DOHH2 (cell line): ENCODE measurements around the gene MTMR11.

Experiments
- H3F3A ChIP-seq: fragments of 200-600 bp; sonication (generic), shearing (Covaris generic); 2 replicates; pipeline ENCODE4 v1.6.0; 2016; ENCODE audit warnings: antibody characterized with exemption, mild to moderate bottlenecking; ENCODE audit not compliant: control insufficient read depth, insufficient read depth
- H3K27ac ChIP-seq: fragments of 200-600 bp; sonication (generic); 2 replicates; pipeline ENCODE4 v1.5.1; 2014; ENCODE audit warnings: low read depth, mild to moderate bottlenecking, low read length, moderate library complexity
- H3K27me3 ChIP-seq: fragments of 200-600 bp; sonication (generic); 2 replicates; pipeline ENCODE4 v1.6.1; 2014; ENCODE audit warnings: mild to moderate bottlenecking, low read length, mixed read lengths; ENCODE audit not compliant: control insufficient read depth
- H3K36me3 ChIP-seq: fragments of 200-600 bp; sonication (generic); 2 replicates; pipeline ENCODE4 v1.6.1; 2014; ENCODE audit warnings: mild to moderate bottlenecking, low read length, moderate library complexity, mixed read lengths; ENCODE audit not compliant: control insufficient read depth
- H3K4me1 ChIP-seq: fragments of 200-600 bp; sonication (generic); 2 replicates; pipeline ENCODE4 v1.6.1; 2014; ENCODE audit warnings: mild to moderate bottlenecking, low read length, mixed read lengths; ENCODE audit not compliant: control insufficient read depth
- H3K4me2 ChIP-seq: fragments of 200-600 bp; sonication (generic); 2 replicates; pipeline ENCODE4 v1.6.0; 2014; ENCODE audit warnings: mild to moderate bottlenecking, low read length, moderate library complexity
- H3K4me3 ChIP-seq: fragments of 200-600 bp; sonication (generic); 2 replicates; pipeline ENCODE4 v1.5.1; 2014; ENCODE audit warnings: mild to moderate bottlenecking, low read length, mixed read lengths
- H3K79me2 ChIP-seq: fragments of 200-600 bp; sonication (generic); 2 replicates; pipeline ENCODE4 v1.6.1; 2014; ENCODE audit warnings: mild to moderate bottlenecking, low read length, mixed read lengths; ENCODE audit not compliant: control insufficient read depth
- H3K9me2 ChIP-seq: fragments of 200-600 bp; sonication (generic); replicated peaks from 2 replicates; pipeline ENCODE4 v1.6.1; 2014; ENCODE audit warnings: mild to moderate bottlenecking, low read length, mixed read lengths; ENCODE audit not compliant: control insufficient read depth
- H3K9me3 ChIP-seq: fragments of 200-600 bp; sonication (generic); 2 replicates; pipeline ENCODE4 v1.6.1; 2014; ENCODE audit warnings: antibody characterized with exemption, low read length, mixed read lengths; ENCODE audit not compliant: control insufficient read depth, insufficient read depth
- H4K20me1 ChIP-seq: fragments of 200-600 bp; sonication (generic); 2 replicates; pipeline ENCODE4 v1.6.0; 2014; ENCODE audit warnings: low read depth, mild to moderate bottlenecking, antibody characterized with exemption, low read length, moderate library complexity; ENCODE audit not compliant: control insufficient read depth, insufficient read depth
- EZH2phosphoT487 ChIP-seq: fragments of 200-600 bp; sonication (generic); IDR thresholded peaks from 2 replicates; pipeline ENCODE4 v1.6.1; 2017; ENCODE audit warnings: borderline replicate concordance, mild to moderate bottlenecking, antibody characterized with exemption, low read length, moderate library complexity, mixed read lengths
- TF ChIP-seq, protein P1 (sequence below): fragments of 200-600 bp; sonication (generic); IDR thresholded peaks from one replicate; pipeline ENCODE4 v1.5.1; 2014; ENCODE audit warnings: antibody characterized with exemption, mild to moderate bottlenecking, low read depth, low read length; ENCODE audit not compliant: poor library complexity, severe bottlenecking

MTMR11 gene

DNA sequence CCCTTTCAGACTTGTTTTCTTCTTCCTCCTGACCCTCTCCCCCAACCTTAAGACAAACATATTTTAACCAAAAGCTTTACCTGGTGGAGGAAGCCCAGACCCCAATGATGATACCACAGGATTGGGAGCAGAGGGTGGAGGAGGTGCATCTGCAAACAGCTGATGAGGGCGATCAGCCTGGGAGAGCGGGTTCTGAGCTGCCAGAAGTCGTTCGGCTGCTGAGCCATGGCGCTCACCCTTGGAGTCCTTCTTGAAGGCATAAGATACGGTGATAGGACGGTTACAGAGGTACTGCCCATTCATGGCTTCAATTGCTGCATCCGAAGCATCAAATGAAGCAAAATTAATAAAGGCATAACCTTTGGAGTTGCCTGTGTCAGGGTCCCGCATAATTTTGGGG, 10.4 kb downstream of the MTMR11 start:
- H3K27me3 ChIP-seq, result no peaks in the 10 kb centered on the region
- no peak overlapping the region for H3K27ac ChIP-seq
- no peaks in the 10 kb centered on the region for H3K9me3 ChIP-seq
- peaks cover 57% of the 10 kb centered on the region for H3K36me3 ChIP-seq
- peaks cover 5% of the 10 kb centered on the region for H3F3A ChIP-seq
- H3K79me2 ChIP-seq, result peaks cover 34% of the 10 kb centered on the region
- H3K4me3 ChIP-seq, result peak overlapping the region; percentile 93
- peak overlapping the region; percentile 85 for H3K4me2 ChIP-seq
- H3K9me2 ChIP-seq, result no peaks in the 10 kb centered on the region
- TF ChIP-seq EZH2phosphoT487, result no peak
- TF ChIP-seq, protein P1, sequence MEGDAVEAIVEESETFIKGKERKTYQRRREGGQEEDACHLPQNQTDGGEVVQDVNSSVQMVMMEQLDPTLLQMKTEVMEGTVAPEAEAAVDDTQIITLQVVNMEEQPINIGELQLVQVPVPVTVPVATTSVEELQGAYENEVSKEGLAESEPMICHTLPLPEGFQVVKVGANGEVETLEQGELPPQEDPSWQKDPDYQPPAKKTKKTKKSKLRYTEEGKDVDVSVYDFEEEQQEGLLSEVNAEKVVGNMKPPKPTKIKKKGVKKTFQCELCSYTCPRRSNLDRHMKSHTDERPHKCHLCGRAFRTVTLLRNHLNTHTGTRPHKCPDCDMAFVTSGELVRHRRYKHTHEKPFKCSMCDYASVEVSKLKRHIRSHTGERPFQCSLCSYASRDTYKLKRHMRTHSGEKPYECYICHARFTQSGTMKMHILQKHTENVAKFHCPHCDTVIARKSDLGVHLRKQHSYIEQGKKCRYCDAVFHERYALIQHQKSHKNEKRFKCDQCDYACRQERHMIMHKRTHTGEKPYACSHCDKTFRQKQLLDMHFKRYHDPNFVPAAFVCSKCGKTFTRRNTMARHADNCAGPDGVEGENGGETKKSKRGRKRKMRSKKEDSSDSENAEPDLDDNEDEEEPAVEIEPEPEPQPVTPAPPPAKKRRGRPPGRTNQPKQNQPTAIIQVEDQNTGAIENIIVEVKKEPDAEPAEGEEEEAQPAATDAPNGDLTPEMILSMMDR, result no peak
- H4K20me1 ChIP-seq, result peaks cover 19% of the 10 kb centered on the region
- peaks cover 29% of the 10 kb centered on the region for H3K4me1 ChIP-seq

DNA sequence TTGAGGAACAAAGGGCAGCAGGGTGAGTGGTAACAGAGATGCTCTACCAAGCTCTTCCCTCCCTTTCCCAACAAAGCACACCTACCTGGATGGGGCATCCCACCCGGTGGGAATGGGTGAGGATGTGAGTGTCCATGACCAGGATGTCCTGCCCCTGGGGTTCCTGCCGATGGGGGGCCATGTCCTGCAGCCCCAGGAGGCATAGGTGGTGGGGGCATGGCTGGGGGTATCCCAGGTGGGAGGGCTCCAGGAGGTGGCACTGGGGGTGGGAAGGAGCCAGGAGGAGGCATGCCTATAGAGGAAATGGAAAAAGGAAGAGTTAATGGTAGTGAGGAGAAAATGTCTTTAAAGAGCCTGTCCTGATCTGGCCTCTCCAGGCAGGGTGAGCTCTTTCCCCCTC, 10.9 kb downstream of the MTMR11 start:
- peaks cover 19% of the 10 kb centered on the region for H4K20me1 ChIP-seq

DNA sequence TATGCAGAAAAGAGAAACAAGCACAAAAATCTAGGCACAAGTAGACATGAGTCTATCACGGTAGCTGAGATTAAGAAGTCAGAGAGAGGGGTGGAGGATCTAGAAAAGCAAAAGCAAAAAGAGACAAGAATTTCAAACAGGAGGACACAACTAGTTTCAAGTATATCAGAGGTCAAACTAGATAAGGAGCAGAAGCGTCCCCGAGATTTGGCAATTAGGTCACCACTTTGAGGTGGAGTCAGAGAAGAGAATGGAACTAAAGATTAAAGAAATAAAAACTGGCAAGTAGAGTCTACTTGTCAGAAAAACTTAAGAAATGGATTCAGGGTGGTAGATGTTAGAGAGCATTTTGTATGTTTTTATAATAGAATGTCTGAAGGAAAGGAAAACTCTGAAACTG, 11.3 kb downstream of the MTMR11 start:
- Histone ChIP-seq H3K9me3 (no peaks in the 10 kb centered on the region), H3K79me2 (peaks cover 34% of the 10 kb centered on the region), H3K27me3 (no peaks in the 10 kb centered on the region), H4K20me1 (peaks cover 19% of the 10 kb centered on the region), H3F3A (peaks cover 12% of the 10 kb centered on the region), H3K4me3 (no peak overlapping the region), H3K27ac (no peak overlapping the region), H3K9me2 (no peaks in the 10 kb centered on the region), H3K4me2 (peak overlapping the region; percentile 85), H3K36me3 (peaks cover 57% of the 10 kb centered on the region), H3K4me1 (peaks cover 29% of the 10 kb centered on the region)
- TF ChIP-seq, protein P1, result no peak
- no peak for TF ChIP-seq EZH2phosphoT487

More for the DNA sequence above, 10.9 kb downstream of the MTMR11 start:
- H3K4me3 ChIP-seq, result peak overlapping the region; percentile 93; the same call in 1 of the 2 replicates
- no peaks in the 10 kb centered on the region for H3K27me3 ChIP-seq
- H3F3A ChIP-seq, result peaks cover 8% of the 10 kb centered on the region
- no peak for TF ChIP-seq EZH2phosphoT487
- TF ChIP-seq, protein P1, result no peak
- H3K36me3 ChIP-seq, result peaks cover 57% of the 10 kb centered on the region
- peaks cover 34% of the 10 kb centered on the region for H3K79me2 ChIP-seq
- H3K27ac ChIP-seq, result no peak overlapping the region
- H3K4me2 ChIP-seq, result peak overlapping the region; percentile 85
- peaks cover 29% of the 10 kb centered on the region for H3K4me1 ChIP-seq
- H3K9me2 ChIP-seq, result no peaks in the 10 kb centered on the region
- no peaks in the 10 kb centered on the region for H3K9me3 ChIP-seq
